ENCODE results near the gene SPNS3.
A peak's percentile ranks its signal among the peaks of the same experiment; 100 is the strongest.

The SPNS3 gene

DNA sequence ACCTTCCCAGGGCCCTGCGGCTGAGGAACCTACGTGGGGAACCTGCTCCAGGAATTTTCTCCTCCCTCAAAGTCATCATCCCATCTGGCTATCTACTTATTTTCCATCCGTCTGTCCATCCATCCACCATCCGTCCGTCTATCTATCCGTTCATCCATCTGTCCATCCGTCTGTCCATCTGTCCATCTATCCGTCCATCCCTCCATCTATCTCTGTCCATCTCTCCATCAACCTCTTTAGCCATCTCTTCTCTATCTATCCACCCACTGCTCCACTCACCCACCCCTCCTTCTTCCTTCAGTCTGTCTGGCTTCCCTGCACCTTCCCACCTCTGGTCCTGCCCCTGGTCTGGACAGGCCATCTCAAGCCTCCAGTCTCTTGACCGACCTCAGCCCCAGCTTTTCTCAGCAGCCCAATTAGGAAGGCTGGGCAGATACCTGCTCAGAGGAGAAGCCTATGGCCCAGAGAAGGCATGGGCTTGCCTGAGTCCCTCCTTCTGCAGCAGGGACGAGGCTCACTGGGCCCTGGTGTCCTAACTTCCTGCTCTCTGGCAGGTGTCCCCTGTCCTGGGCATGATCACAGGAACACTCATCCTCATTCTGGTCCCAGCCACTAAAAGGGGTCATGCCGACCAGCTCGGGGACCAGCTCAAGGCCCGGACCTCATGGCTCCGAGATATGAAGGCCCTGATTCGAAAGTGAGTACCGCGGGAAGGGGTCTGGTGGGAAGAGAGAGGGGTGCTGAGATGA, 98.4 kb downstream of the SPNS3 start:
- DNase-seq: no peak

DNA sequence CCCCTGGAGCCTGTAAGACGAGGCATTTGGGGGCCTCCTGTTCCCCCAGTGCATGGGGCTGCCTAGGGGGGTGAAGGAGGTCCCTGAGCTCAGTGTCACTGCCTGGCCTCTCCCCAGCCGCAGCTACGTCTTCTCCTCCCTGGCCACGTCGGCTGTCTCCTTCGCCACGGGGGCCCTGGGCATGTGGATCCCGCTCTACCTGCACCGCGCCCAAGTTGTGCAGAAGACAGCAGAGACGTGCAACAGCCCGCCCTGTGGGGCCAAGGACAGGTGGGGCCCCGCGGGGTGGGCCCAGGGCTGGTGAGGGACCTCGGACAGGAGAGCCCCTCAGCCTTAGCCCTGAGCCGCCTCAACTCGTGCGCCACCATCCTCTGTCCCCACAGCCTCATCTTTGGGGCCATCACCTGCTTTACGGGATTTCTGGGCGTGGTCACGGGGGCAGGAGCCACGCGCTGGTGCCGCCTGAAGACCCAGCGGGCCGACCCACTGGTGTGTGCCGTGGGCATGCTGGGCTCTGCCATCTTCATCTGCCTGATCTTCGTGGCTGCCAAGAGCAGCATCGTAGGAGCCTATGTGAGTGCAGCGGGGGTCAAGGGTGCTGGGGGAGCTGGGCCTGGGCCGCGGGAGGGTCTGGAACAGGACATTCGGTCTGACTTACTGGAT, 99.3 kb downstream of the SPNS3 start:
- DNase-seq: no peak

DNA sequence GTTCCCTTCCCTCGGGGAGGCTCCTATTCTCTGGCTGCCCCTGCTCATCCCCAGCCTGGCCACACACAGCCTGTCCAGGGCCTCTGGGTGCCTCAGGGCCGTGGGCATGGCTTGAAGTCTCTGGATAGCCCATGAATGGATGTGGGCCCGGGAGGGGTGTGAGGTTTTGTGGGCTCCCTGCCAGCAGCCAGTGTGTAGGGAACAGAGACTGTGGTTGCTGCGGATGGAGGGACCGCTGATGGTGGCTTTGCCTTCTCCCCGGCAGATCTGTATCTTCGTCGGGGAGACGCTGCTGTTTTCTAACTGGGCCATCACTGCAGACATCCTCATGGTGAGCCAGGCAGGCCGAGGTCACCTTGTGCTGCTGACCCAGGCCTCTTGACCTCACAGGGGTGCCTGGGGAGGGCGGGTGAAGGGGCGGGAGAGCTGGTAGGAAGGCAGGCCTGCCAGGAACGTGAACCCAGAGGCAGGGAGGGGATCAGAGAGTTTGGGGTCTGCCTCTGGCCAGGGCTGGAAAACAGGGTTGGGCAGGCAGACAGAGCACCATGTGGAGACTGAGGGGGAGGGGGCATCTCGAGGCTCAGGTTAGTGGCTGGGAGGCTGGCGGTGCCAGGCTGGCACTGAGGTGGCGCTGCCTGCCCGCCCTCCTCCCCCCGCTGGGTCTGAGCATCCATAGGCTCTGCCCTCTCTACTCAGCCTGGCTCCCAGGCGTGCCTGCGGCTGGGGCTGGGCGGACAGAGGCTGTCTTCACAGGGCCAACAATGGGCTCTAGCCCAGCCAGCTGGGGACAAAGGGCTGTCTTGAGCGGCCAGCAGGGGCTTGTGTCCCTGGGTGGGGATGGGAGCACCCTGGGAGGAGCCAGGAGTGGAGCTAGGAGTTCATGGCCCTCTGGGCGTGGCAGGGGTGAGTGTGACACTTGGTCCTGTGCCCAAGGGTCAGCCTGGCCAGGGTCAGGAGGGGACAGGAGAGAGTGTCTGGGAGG, 100.1 kb downstream of the SPNS3 start:
- DNase-seq: peak; percentile 75

DNA sequence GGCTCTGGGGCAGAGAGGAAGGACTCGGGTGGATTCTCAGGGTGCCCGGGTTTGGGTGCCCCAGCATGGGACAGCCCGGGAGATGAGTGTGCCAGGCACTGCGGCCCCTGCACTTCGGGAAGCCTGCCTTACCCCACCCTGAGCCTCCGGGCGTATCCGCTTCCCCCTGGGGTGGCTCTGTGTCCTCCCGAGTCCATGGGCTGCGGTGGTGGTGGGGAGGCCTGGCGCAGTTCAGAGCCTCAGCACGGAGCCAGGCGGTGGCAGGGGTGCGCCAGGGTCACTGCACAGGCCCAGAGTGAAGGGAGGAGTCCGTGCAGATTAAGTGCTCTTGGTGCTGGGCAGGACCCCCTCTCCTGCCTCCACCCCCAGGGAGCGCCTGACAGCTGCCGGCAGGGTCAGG, 100.8 kb downstream of the SPNS3 start:
- DNase-seq: no peak

DNA sequence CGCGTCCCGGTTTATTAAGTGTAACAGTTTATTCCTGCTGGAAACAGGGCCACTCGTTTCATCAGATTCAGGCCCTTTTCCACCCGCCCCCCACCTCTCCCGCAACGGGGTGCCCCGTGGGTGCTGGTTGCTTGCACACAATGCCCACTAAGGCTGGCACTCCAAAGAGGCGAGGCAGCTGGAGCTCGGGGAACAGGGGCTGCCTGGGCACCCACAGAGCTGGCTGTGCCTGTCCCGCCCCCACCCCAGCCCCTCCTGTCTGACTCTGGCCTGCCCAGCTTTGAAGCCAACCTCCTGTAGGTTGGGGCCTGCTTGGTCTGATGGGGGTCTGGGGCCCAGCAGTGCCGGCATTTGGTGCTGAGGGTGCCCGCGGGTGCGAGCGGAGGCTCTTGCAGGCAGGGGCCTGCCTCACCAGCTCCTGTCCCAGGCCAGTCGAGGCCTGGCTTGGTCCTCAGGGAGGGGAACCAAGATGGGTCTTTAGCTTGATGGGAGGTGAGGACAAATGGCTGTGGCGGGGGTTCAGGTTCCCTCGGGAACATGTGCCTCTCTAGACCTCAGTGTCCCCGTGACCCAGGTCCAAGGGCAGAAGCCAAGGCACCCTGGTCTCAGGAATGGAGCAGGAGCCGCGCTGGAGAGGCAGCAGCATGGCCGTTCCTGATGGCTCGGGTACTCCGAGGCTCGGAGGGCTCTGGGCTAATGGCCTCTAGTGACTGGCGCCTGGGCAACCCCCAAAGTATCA, 101.4 kb downstream of the SPNS3 start:
- DNase-seq: no peak

DNA sequence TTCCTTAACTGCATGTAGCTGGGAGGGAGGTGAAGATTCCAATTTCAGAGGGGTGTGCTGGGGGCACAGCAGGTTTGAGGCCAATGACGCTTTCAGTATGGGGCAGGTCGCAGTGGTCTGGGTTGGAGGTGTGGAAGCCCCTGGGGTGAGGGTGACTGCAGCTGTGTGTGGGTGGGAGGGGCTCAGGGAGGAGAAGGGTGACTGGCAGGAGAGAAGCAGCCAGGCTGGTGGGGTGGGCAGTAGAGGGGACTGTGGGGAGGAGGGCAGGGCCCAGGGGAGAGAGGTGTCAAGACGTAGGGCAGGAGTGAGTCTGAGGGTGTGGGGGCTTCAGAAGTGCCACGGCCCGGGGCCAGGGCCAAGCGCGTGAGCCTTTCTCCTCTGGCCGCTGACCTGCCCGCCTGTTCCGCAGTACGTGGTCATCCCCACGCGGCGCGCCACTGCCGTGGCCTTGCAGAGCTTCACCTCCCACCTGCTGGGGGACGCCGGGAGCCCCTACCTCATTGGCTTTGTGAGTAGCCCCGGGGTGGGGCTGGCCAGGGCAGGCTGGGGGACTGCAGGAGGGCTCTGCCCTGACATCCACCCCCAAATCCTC, 102.0 kb downstream of the SPNS3 start:
- DNase-seq: no peak

DNA sequence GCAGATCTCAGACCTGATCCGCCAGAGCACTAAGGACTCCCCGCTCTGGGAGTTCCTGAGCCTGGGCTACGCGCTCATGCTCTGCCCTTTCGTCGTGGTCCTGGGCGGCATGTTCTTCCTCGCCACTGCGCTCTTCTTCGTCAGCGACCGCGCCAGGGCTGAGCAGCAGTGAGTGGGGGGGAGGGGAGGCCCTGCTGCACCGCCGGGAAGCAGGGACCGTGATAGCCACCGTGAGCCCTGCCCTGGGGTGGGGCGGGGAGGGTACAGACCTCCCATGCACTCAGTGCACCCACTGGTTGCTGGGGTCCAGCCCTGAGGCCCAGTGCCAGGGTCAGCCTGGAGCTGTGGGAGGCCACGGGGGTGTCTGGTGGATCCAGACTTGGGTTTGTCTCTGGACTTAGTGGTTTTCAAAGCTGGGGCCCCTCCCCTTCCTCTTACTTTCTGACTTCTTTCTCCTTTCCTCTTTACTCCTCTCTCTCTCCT, 102.6 kb downstream of the SPNS3 start:
- DNase-seq: no peak

DNA sequence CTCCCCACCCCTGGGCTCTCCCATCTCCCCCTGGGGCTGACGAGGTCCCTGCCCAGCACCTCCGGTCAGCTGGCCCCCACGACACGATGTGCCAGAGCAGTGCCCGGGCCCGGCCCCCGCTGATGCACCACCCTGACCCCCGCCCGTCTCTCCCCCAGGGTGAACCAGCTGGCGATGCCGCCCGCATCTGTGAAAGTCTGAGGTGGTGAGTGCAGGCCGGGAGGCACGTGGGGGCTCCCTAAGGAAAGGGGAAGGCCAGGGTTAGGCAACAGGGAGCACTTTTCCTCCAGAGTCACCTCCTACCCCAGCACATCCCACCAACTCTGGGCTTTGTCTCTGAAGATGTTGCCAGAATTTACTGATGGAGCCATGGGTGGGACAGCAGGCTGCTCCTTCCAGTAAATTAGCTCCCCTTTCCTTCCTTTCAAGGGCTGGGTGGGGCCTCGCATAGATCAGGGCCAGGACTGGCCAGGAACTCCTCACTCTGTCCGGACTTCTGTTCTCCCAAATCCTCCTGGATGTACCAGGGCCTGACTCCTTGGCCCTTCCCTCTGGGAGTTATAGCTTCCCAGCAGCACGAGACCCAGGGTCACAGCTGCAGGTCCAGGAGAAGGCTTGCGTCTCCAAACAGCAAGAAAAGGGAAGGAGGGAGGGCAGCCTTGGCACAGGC, 103.1 kb downstream of the SPNS3 start:
- no peak for DNase-seq
